Measurements from ENCODE around the gene PRELID1.

The PRELID1 gene

DNA sequence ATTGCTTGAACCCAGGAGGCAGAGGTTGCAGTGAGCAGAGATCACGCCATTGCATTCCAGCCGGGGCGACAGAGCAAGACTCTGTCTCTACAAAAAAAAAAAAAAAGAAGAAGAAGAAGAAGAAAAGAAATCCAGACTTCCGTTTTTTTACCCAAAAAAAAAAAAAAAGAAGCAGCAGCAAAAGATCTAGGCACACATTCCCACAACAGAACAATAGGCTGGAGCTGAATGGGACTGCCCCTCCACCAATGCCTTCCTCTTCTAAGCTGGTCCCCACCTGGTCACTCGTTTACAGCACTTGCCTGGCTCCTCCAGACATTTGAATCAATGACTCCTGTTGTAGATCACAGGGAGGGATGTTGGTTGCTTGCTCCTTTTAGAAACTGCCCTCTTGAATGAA, 49.5 kb downstream of the PRELID1 start:
- Histone ChIP-seq H3K27me3 (replicated peaks; ENCODE audit: insufficient read depth, low read length) (no peaks in the 10 kb centered on the region), H3K9ac (ENCODE audit: low read length) (no peak overlapping the region), H3K36me3 (replicated peaks; ENCODE audit: insufficient read depth, low read length) (no peaks in the 10 kb centered on the region), H3K4me1 (ENCODE audit: low read length) (peaks cover 39% of the 10 kb centered on the region), H2AFZ (ENCODE audit: low read length) (no peak overlapping the region), H3F3A (ENCODE audit: insufficient read depth, low read length) (peaks cover 7% of the 10 kb centered on the region; the same call in 1 of the 2 replicates), H3K79me2 (ENCODE audit: low read length) (peaks cover 37% of the 10 kb centered on the region), H3K9me3 (replicated peaks; ENCODE audit: insufficient read depth, low read length) (no peaks in the 10 kb centered on the region), H3K4me3 (ENCODE audit: low read length) (no peak overlapping the region), H4K20me1 (ENCODE audit: insufficient read depth, low read length) (no peaks in the 10 kb centered on the region), H3K9me2 (replicated peaks; ENCODE audit: insufficient read depth, low read length) (no peaks in the 10 kb centered on the region), H3K27ac (ENCODE audit: low read length) (no peak overlapping the region), H3K4me2 (ENCODE audit: low read depth, low read length) (no peak overlapping the region)
- TF ChIP-seq, protein P1, sequence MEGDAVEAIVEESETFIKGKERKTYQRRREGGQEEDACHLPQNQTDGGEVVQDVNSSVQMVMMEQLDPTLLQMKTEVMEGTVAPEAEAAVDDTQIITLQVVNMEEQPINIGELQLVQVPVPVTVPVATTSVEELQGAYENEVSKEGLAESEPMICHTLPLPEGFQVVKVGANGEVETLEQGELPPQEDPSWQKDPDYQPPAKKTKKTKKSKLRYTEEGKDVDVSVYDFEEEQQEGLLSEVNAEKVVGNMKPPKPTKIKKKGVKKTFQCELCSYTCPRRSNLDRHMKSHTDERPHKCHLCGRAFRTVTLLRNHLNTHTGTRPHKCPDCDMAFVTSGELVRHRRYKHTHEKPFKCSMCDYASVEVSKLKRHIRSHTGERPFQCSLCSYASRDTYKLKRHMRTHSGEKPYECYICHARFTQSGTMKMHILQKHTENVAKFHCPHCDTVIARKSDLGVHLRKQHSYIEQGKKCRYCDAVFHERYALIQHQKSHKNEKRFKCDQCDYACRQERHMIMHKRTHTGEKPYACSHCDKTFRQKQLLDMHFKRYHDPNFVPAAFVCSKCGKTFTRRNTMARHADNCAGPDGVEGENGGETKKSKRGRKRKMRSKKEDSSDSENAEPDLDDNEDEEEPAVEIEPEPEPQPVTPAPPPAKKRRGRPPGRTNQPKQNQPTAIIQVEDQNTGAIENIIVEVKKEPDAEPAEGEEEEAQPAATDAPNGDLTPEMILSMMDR (IDR thresholded peaks at IDR 0.05; ENCODE audit: low read length): no peak
- TF ChIP-seq EZH2 (optimal IDR thresholded peaks at IDR 0.05; ENCODE audit: low read depth, low read length) (no peak), EZH2phosphoT487 (IDR thresholded peaks at IDR 0.05; ENCODE audit: low read length) (no peak)
- no peak for DNase-seq

DNA sequence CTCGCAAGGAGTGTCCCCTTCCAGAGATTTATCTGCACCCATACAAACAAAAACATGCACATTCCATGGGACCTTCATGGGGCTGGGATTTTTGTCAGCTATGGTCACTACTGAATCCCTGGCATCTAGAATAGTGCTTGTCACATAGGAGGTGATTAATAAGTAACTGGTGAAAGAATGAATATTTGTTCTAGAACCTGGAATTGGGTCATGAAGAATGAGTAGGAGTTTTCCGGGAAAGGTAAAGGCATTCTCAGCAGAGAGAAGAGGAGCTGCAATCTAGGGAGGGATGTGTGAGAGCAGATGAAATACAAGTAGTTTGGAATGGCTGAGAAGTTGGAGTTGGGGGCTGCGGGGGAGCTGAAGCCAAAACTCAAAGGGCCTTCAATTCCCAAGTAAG, 50.7 kb downstream of the PRELID1 start:
- no peaks in the 10 kb centered on the region for H3K9me2 ChIP-seq (replicated peaks; ENCODE audit: insufficient read depth, low read length)
- H3K27ac ChIP-seq (ENCODE audit: low read length): no peak overlapping the region
- TF ChIP-seq, protein P1 (IDR thresholded peaks at IDR 0.05; ENCODE audit: low read length): no peak
- TF ChIP-seq EZH2phosphoT487 (IDR thresholded peaks at IDR 0.05; ENCODE audit: low read length) (no peak), EZH2 (optimal IDR thresholded peaks at IDR 0.05; ENCODE audit: low read depth, low read length) (no peak)
- no peak for DNase-seq
- no peak overlapping the region for H3K9ac ChIP-seq (ENCODE audit: low read length)
- peaks cover 37% of the 10 kb centered on the region for H3K79me2 ChIP-seq (ENCODE audit: low read length)
- peaks cover 7% of the 10 kb centered on the region; the same call in 1 of the 2 replicates for H3F3A ChIP-seq (ENCODE audit: insufficient read depth, low read length)
- no peaks in the 10 kb centered on the region for H3K36me3 ChIP-seq (replicated peaks; ENCODE audit: insufficient read depth, low read length)
- H3K27me3 ChIP-seq (replicated peaks; ENCODE audit: insufficient read depth, low read length): no peaks in the 10 kb centered on the region
- no peak overlapping the region for H2AFZ ChIP-seq (ENCODE audit: low read length)
- H3K4me2 ChIP-seq (ENCODE audit: low read depth, low read length): no peak overlapping the region
- H3K4me3 ChIP-seq (ENCODE audit: low read length): no peak overlapping the region
- no peaks in the 10 kb centered on the region for H3K9me3 ChIP-seq (replicated peaks; ENCODE audit: insufficient read depth, low read length)
- H4K20me1 ChIP-seq (ENCODE audit: insufficient read depth, low read length): no peaks in the 10 kb centered on the region
- peaks cover 42% of the 10 kb centered on the region for H3K4me1 ChIP-seq (ENCODE audit: low read length)

DNA sequence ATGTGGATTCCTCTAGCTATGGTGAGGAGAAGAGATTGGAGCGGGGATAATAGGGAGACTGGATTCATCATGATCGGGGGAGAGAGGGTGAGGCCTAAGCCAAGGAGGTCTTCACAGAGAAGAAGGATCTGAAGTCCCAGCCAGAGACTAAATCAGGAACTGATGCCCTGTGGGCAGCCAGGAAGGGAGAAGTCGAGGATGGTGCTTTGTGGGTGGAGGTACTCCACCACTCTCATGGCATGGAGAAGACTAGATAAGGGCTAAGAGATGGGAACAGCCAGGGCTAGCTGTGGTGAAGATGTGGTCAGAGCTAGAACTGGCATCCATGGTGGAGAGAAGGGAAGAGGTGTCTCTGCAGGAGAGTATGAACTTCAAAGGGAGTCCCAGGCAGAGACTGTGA, 51.1 kb downstream of the PRELID1 start:
- Histone ChIP-seq H3K4me2 (ENCODE audit: low read depth, low read length) (no peak overlapping the region), H3K27ac (ENCODE audit: low read length) (no peak overlapping the region), H3K9me3 (replicated peaks; ENCODE audit: insufficient read depth, low read length) (no peaks in the 10 kb centered on the region), H3K36me3 (replicated peaks; ENCODE audit: insufficient read depth, low read length) (no peaks in the 10 kb centered on the region), H3K9ac (ENCODE audit: low read length) (no peak overlapping the region), H3F3A (ENCODE audit: insufficient read depth, low read length) (peaks cover 7% of the 10 kb centered on the region; the same call in 1 of the 2 replicates), H3K4me1 (ENCODE audit: low read length) (peaks cover 42% of the 10 kb centered on the region), H2AFZ (ENCODE audit: low read length) (no peak overlapping the region), H3K9me2 (replicated peaks; ENCODE audit: insufficient read depth, low read length) (no peaks in the 10 kb centered on the region), H3K4me3 (ENCODE audit: low read length) (no peak overlapping the region), H3K79me2 (ENCODE audit: low read length) (peaks cover 37% of the 10 kb centered on the region), H4K20me1 (ENCODE audit: insufficient read depth, low read length) (no peaks in the 10 kb centered on the region), H3K27me3 (replicated peaks; ENCODE audit: insufficient read depth, low read length) (no peaks in the 10 kb centered on the region)
- TF ChIP-seq EZH2 (optimal IDR thresholded peaks at IDR 0.05; ENCODE audit: low read depth, low read length) (no peak), EZH2phosphoT487 (IDR thresholded peaks at IDR 0.05; ENCODE audit: low read length) (no peak)
- TF ChIP-seq, protein P1 (IDR thresholded peaks at IDR 0.05; ENCODE audit: low read length): no peak
- no peak for DNase-seq

Measured in MM.1S (cell line).